ENCODE results near the gene ACOT8.

DNA sequence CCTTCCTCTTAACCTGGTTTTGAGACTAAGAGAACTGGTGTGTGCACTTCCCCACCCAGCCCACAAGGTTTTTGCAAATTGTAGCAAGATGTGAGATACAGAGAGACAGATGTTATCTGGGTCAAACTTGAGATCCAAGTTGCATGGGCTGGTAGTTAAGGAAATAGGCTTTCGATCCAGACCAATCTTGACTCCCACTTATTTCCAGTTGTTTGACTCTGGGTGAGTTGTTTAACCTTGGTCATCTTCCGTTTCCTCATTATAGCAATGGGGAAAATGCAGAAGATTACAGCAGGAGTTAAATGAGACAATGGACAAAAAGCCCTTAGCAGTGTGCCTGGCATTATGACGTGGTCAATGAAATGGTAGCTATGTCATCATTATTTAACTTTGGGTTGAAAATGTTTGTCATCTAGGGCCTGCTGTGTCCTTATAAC, 21.8 kb downstream of the ACOT8 start:
- no peak for TF ChIP-seq CTCF (IDR thresholded peaks at IDR 0.05; ENCODE audit: borderline replicate concordance, extremely low read depth, low read length, poor library complexity, severe bottlenecking)
- TF ChIP-seq EZH2 (IDR thresholded peaks at IDR 0.05; ENCODE audit: borderline replicate concordance, low read depth, low read length, severe bottlenecking) = no peak
